Measurements from ENCODE around the gene A1CF.

DNA sequence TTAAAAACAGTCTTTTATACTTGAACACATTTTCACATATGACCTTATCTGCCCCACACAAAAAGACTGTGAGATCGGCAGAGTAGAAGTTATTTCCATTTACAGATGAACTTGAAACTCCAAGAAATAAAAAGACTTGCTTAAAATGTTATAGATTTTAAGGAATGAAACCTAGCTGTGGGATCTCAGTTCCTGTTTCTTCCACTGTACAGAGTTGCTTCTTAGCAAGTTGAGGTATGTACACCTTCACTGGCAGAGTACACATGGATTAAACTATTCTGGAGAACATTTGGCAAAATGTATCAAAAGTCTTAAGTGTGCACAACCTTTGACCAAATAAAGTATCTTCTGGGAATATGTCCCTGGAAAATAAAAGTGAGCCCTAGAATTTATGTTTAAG, 48.3 kb downstream of the A1CF start:
- TF ChIP-seq, protein P1, sequence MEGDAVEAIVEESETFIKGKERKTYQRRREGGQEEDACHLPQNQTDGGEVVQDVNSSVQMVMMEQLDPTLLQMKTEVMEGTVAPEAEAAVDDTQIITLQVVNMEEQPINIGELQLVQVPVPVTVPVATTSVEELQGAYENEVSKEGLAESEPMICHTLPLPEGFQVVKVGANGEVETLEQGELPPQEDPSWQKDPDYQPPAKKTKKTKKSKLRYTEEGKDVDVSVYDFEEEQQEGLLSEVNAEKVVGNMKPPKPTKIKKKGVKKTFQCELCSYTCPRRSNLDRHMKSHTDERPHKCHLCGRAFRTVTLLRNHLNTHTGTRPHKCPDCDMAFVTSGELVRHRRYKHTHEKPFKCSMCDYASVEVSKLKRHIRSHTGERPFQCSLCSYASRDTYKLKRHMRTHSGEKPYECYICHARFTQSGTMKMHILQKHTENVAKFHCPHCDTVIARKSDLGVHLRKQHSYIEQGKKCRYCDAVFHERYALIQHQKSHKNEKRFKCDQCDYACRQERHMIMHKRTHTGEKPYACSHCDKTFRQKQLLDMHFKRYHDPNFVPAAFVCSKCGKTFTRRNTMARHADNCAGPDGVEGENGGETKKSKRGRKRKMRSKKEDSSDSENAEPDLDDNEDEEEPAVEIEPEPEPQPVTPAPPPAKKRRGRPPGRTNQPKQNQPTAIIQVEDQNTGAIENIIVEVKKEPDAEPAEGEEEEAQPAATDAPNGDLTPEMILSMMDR (IDR thresholded peaks at IDR 0.05), result no peak
- no peak for TF ChIP-seq POLR2A (IDR thresholded peaks at IDR 0.05)
